HEK293 (cell line): Measurements from ENCODE around the gene CLIC5.

ENCODE experiments used
- GFI1B ChIP-seq: fragments of 450-650 bp; formaldehyde crosslinking; IDR thresholded peaks from 2 replicates; pipeline ENCODE4 v1.5.1; 2016; ENCODE audit warnings: missing biosample characterization, missing genetic modification characterization
- SP2 ChIP-seq: fragments of 450-650 bp; formaldehyde crosslinking; IDR thresholded peaks from 2 replicates; pipeline ENCODE4 v1.5.1; 2016; ENCODE audit warnings: missing biosample characterization, missing genetic modification characterization
- TRIM28 ChIP-seq: IDR thresholded peaks from 2 replicates; pipeline ENCODE4 v1.6.1; 2011; ENCODE audit warnings: low read length, control low read depth, borderline replicate concordance
- ZBTB1 ChIP-seq: fragments of 450-650 bp; formaldehyde crosslinking; IDR thresholded peaks from 2 replicates; pipeline ENCODE4 v1.5.1; 2016; ENCODE audit warnings: missing biosample characterization, missing genetic modification characterization
- ZNF155 ChIP-seq: fragments of 450-650 bp; formaldehyde crosslinking; IDR thresholded peaks from 2 replicates; pipeline ENCODE4 v1.5.1; 2016; ENCODE audit warnings: missing biosample characterization, missing genetic modification characterization
- ZNF350 ChIP-seq: fragments of 450-650 bp; formaldehyde crosslinking; IDR thresholded peaks from 2 replicates; pipeline ENCODE4 v1.5.0; 2017; ENCODE audit warnings: missing biosample characterization, mild to moderate bottlenecking, missing genetic modification characterization
- ZNF510 ChIP-seq: fragments of 450-650 bp; formaldehyde crosslinking; IDR thresholded peaks from 2 replicates; pipeline ENCODE4 v1.5.1; 2018; ENCODE audit warnings: mild to moderate bottlenecking, missing genetic modification characterization, missing biosample characterization; ENCODE audit not compliant: insufficient replicate concordance
- ZNF521 ChIP-seq: fragments of 450-650 bp; formaldehyde crosslinking; IDR thresholded peaks from 2 replicates; pipeline ENCODE4 v1.5.1; 2017; ENCODE audit warnings: missing biosample characterization, mild to moderate bottlenecking, missing genetic modification characterization
- ZNF560 ChIP-seq: fragments of 450-650 bp; formaldehyde crosslinking; IDR thresholded peaks from 2 replicates; pipeline ENCODE4 v1.5.1; 2017; ENCODE audit warnings: missing biosample characterization, missing genetic modification characterization, borderline replicate concordance
- ZNF561 ChIP-seq: fragments of 450-650 bp; IDR thresholded peaks from 2 replicates; pipeline ENCODE4 v1.5.1; 2018; ENCODE audit warnings: missing biosample characterization, missing genetic modification characterization, borderline replicate concordance
- ZNF792 ChIP-seq: fragments of 450-650 bp; formaldehyde crosslinking; IDR thresholded peaks from 2 replicates; pipeline ENCODE4 v1.5.1; 2016; ENCODE audit warnings: missing biosample characterization, missing genetic modification characterization
- TF ChIP-seq, protein P1 (sequence below): fragments of 450-650 bp; formaldehyde crosslinking; IDR thresholded peaks from 2 replicates; pipeline ENCODE4 v1.5.1; 2016; ENCODE audit warnings: missing biosample characterization, missing genetic modification characterization
- TF ChIP-seq, protein P2 (sequence below): fragments of 450-650 bp; formaldehyde crosslinking; IDR thresholded peaks from 2 replicates; pipeline ENCODE4 v1.5.1; 2016; ENCODE audit warnings: missing biosample characterization, missing genetic modification characterization
- TF ChIP-seq, protein P3 (sequence below): sonication (generic); formaldehyde crosslinking; IDR thresholded peaks from 2 replicates; pipeline ENCODE4 v1.8.1; 2022; ENCODE audit warnings: mild to moderate bottlenecking, moderate library complexity, missing genetic modification reagents

DNA sequence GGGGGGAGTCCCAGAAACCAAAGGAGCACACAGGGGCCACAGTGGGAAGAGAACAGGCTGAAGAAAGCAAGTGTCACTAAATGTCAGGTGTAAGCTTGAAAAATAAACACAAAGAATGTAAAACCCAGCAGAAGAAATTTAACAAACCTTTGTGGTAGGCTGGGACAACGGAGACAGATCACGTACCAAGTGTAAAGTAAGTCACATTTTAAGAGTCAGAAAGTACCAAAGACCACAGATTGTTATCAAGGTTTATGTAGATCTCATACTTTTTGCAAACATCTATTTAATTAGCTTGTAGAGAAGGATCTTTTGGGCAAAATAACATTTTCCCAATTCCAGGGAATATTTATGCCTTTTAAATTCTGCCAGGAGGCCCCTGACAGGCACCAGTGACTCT is 1.6 kb downstream of the CLIC5 start:
- TF ChIP-seq, protein P1, sequence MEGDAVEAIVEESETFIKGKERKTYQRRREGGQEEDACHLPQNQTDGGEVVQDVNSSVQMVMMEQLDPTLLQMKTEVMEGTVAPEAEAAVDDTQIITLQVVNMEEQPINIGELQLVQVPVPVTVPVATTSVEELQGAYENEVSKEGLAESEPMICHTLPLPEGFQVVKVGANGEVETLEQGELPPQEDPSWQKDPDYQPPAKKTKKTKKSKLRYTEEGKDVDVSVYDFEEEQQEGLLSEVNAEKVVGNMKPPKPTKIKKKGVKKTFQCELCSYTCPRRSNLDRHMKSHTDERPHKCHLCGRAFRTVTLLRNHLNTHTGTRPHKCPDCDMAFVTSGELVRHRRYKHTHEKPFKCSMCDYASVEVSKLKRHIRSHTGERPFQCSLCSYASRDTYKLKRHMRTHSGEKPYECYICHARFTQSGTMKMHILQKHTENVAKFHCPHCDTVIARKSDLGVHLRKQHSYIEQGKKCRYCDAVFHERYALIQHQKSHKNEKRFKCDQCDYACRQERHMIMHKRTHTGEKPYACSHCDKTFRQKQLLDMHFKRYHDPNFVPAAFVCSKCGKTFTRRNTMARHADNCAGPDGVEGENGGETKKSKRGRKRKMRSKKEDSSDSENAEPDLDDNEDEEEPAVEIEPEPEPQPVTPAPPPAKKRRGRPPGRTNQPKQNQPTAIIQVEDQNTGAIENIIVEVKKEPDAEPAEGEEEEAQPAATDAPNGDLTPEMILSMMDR (tag by site-specific recombination) = no peak
- TF ChIP-seq, protein P2, sequence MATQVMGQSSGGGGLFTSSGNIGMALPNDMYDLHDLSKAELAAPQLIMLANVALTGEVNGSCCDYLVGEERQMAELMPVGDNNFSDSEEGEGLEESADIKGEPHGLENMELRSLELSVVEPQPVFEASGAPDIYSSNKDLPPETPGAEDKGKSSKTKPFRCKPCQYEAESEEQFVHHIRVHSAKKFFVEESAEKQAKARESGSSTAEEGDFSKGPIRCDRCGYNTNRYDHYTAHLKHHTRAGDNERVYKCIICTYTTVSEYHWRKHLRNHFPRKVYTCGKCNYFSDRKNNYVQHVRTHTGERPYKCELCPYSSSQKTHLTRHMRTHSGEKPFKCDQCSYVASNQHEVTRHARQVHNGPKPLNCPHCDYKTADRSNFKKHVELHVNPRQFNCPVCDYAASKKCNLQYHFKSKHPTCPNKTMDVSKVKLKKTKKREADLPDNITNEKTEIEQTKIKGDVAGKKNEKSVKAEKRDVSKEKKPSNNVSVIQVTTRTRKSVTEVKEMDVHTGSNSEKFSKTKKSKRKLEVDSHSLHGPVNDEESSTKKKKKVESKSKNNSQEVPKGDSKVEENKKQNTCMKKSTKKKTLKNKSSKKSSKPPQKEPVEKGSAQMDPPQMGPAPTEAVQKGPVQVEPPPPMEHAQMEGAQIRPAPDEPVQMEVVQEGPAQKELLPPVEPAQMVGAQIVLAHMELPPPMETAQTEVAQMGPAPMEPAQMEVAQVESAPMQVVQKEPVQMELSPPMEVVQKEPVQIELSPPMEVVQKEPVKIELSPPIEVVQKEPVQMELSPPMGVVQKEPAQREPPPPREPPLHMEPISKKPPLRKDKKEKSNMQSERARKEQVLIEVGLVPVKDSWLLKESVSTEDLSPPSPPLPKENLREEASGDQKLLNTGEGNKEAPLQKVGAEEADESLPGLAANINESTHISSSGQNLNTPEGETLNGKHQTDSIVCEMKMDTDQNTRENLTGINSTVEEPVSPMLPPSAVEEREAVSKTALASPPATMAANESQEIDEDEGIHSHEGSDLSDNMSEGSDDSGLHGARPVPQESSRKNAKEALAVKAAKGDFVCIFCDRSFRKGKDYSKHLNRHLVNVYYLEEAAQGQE (tag by site-specific recombination) = no peak
- TF ChIP-seq ZNF521 (tag by site-specific recombination) = no peak
- TF ChIP-seq ZNF510 = no peak
- no peak for TF ChIP-seq ZNF350 (tag by site-specific recombination)
- TF ChIP-seq ZNF792 (tag by site-specific recombination) = no peak
- no peak for TF ChIP-seq GFI1B (tag by site-specific recombination)
- TF ChIP-seq ZBTB1 = no peak
- TF ChIP-seq SP2 (tag by site-specific recombination) = no peak
- no peak for TF ChIP-seq ZNF560 (tag by site-specific recombination)
- no peak for TF ChIP-seq ZNF561 (tag by site-specific recombination)
- no peak for TF ChIP-seq ZNF155 (tag by site-specific recombination)
- TF ChIP-seq, protein P3, sequence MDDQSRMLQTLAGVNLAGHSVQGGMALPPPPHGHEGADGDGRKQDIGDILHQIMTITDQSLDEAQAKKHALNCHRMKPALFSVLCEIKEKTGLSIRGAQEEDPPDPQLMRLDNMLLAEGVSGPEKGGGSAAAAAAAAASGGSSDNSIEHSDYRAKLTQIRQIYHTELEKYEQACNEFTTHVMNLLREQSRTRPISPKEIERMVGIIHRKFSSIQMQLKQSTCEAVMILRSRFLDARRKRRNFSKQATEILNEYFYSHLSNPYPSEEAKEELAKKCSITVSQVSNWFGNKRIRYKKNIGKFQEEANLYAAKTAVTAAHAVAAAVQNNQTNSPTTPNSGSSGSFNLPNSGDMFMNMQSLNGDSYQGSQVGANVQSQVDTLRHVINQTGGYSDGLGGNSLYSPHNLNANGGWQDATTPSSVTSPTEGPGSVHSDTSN (CRISPR knock-in tag) = no peak
- TF ChIP-seq TRIM28 = no peak
